Large intestine (tissue), 3 donors: ENCODE measurements around the gene GRK5. TPM values are rescaled to one million over a fixed set of nuclear protein-coding genes. Genes with fewer than 3 reads are reported as not detected.
A peak's percentile ranks its signal among the peaks of the same experiment; 100 is the strongest.

Experiments used
- DNase-seq, 2 donors: peaks; one replicate each; pipeline versions ENCODE4 v3.0.0 to v3.0.0-alpha.2; 2013
- H3K27ac ChIP-seq: one replicate; pipeline ENCODE4 v1.5.1; 2013; ENCODE audit warnings: low read length
- H3K27me3 ChIP-seq: 2 replicates; pipeline ENCODE4 v1.6.1; 2013; ENCODE audit warnings: low read length; ENCODE audit not compliant: control insufficient read depth, insufficient read depth
- H3K36me3 ChIP-seq: 2 replicates; pipeline ENCODE4 v1.6.1; 2013; ENCODE audit warnings: low read length; ENCODE audit not compliant: control insufficient read depth, insufficient read depth
- H3K4me1 ChIP-seq: one replicate; pipeline ENCODE4 v1.6.1; 2013; ENCODE audit warnings: low read length; ENCODE audit not compliant: control insufficient read depth, insufficient read depth
- H3K4me3 ChIP-seq: one replicate; pipeline ENCODE4 v1.5.1; 2013; ENCODE audit warnings: low read length
- H3K9me3 ChIP-seq: one replicate; pipeline ENCODE4 v1.6.1; 2013; ENCODE audit warnings: mild to moderate bottlenecking, low read depth, low read length, moderate library complexity; ENCODE audit not compliant: control insufficient read depth
- WGBS: methylation state at CpG from one replicate; pipeline ENCODE4 v1.1.5; 2013; ENCODE audit warnings: low lambda C conversion rate; ENCODE audit not compliant: insufficient coverage; 5-methylcytosine and 5-hydroxymethylcytosine counted together
- polyA plus RNA-seq: library from polyadenylated mRNA; unstranded; fragments of 120-200 nt; gene quantifications from one replicate; pipeline ENCODE4 v1.2.1, GENCODE V29; 2013

Gene GRK5
- polyA plus RNA-seq, 1 donor, result 38.8 TPM

DNA sequence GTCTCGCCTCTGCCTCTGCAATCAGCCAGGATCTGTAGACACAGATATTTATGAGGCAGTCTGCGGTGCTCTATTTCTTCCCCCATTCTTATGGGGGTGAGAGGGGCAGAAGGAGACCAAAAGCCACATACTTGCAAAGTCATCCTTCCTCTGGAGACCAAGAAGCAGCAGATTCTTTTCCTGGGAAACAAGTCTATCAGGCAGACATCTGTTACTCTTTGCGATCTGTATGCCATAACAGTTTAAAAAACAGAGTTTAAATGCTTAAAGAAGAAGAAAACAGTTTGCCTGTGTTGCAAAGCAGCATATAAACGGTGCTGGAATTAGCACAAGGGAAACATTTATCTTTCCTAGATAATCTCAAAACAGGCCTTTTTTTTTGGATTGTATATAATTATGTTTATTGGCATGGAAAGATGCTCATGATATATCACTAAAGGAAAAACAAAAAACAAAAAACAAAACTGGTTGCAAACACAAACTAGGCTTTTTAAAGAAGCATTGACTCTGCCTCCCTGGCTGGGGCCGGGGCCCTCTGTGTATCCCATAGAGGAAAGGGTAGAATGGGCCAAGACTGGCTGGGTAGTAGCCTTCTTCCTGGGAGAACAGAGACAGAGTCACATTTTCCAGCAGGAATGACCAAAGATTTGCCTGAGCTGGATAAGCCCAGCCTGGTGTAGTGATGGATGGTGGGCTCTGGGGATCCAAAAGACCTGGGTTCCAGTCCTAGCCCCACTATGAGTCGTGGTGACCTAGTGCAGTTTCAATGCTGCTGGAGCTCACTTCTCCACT, 284.8 kb downstream of the GRK5 start:
- no peaks in the 10 kb centered on the region for H3K36me3 ChIP-seq
- H3K27me3 ChIP-seq, result no peaks in the 10 kb centered on the region
- no peak overlapping the region for H3K4me3 ChIP-seq
- 40% methylated on average over 1 of the region's 6 CpGs for WGBS
- H3K4me1 ChIP-seq, result peaks cover 10% of the 10 kb centered on the region
- no peaks in the 10 kb centered on the region for H3K9me3 ChIP-seq
- no peak for DNase-seq
- H3K27ac ChIP-seq, result no peak overlapping the region

DNA sequence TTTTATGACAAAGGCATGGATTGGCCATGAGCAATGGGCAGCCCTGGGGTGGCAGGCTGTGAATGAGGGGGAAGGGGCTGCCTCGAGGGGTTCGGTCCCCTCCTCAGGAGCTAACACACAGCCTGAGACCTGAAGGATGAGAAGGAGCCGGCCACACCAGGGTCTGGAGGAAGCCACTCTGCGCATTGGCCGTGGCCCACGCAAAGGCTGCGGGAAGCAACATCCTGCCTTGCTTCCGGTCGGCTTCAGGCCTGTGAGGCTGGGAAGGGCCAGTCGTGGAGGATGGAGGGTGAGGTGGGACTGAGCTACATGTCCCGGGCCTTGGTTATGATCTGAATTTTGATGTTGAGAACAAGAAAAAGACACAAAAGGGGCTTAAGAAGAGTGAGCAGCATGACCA, 285.8 kb downstream of the GRK5 start:
- Histone ChIP-seq H3K4me1 (peaks cover 10% of the 10 kb centered on the region), H3K36me3 (no peaks in the 10 kb centered on the region), H3K4me3 (no peak overlapping the region), H3K27ac (peak overlapping the region; percentile 8), H3K9me3 (no peaks in the 10 kb centered on the region), H3K27me3 (no peaks in the 10 kb centered on the region)
- no peak for DNase-seq
- WGBS, result no CpG with 5 or more reads among the region's 11 CpGs

DNA sequence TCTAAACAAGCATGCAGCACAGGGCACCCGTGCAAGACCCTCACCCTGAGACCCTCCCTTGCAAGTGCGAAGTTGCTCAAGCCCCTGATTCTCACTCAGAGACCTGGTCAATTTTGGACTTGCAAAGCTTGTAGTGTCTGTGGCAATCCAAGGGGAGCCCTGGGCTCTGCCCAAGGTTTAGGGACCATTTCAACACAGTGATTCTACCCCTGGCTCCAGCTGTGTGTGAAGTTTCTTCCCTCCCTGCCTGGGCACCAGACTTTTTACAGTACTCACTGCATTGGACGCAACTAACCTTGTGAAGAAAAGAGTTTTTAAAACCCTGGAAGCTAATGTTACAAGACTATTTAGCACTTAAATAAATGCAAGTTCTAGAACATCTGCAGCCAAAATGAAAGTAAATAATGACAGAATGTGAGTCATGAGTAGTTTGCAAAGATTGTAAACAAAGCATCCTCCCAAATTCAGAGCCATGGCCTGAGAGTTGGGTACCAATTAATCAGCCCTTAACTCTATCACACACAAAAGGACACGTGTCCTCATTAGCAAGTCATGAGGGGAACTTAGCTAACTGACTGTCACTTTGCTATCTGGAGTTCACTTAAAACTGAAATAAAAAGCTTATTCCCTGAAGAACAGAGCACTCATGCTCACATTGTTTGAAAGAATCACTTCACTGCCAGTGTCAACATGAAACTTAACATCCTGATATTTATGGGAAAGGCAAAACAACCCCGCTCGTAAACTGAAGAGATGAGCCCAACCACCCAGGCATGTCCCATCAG, 287.1 kb downstream of the GRK5 start:
- Histone ChIP-seq H3K4me3 (no peak overlapping the region), H3K27me3 (no peaks in the 10 kb centered on the region), H3K4me1 (peaks cover 10% of the 10 kb centered on the region), H3K27ac (peak overlapping the region; percentile 38), H3K9me3 (peaks cover 3% of the 10 kb centered on the region), H3K36me3 (peaks cover 6% of the 10 kb centered on the region)
- no peak for DNase-seq
- no CpG with 5 or more reads among the region's 6 CpGs for WGBS

DNA sequence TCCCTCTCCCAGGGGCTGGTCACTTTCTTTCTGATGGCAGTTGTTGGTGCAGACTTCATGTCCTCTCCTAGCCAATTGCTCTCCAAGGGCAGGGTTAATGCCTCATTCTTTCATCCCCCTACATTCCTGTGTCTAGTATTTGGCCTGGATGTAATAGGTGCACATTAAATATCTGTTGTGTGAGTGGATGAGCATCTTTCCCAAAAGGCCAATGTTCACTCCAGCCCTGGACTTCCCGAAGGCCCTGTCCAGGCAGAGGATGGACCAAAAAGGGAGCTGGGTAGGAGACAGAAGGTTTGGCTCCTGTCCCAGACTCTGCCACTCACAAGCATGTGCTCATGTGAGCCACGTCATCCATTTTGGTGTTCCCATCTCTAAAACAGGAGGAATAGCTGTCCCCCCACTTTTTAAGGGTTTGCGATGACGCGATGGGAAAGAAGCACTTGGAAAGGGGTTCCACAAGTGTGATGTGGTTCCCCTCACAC, 287.7 kb downstream of the GRK5 start:
- WGBS, result no CpG with 5 or more reads among the region's 5 CpGs
- no peak overlapping the region for H3K27ac ChIP-seq

DNA sequence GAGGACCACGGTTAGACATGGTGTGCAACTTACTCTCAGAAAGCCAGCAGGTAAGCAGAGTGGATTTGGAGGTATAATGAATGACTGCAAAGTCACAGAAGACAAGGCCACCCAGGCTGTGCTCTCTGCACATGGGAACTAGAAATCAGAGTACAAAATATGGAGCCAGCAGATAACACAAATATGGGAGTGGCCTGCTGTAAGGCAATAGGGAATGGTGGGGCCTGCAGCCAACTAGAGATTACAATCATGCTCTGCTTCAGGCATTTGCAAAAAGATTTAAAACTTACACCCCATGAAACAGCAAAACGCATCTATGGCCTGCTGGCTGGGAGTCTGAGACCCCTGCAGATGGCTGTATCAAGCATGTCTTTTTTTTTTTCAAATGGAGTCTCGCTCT, 288.2 kb downstream of the GRK5 start:
- Histone ChIP-seq H3K4me1 (peaks cover 8% of the 10 kb centered on the region), H3K27me3 (peaks cover 3% of the 10 kb centered on the region), H3K4me3 (no peak overlapping the region), H3K36me3 (peaks cover 6% of the 10 kb centered on the region), H3K9me3 (peaks cover 3% of the 10 kb centered on the region), H3K27ac (no peak overlapping the region)
- DNase-seq, result no peak
- no CpG with 5 or more reads among the region's 3 CpGs for WGBS

More for the DNA sequence above, 287.7 kb downstream of the GRK5 start:
- DNase-seq, result no peak
- Histone ChIP-seq H3K36me3 (peaks cover 6% of the 10 kb centered on the region), H3K27me3 (peaks cover 3% of the 10 kb centered on the region), H3K4me3 (no peak overlapping the region), H3K4me1 (peaks cover 8% of the 10 kb centered on the region), H3K9me3 (peaks cover 3% of the 10 kb centered on the region)

DNA sequence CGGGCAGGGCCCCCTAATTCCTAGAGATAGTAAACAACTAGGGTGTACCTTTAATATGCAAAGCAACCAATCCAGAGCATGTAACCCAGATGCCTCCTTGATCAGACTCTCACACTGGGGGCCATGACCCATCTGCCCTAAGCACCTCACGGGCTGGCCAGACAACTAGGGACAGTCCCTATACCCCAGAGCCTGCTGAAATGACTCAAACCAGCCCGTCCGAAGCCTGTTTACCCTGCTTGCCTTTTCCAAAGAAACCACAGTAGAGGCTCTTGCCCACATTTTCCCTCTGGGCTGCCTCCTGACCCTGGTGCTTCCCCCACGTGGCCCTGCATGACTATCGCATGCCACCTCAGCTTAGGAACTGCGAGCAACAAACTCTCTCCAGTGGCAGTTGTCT, 288.9 kb downstream of the GRK5 start:
- Histone ChIP-seq H3K27ac (no peak overlapping the region), H3K4me3 (no peak overlapping the region), H3K9me3 (peaks cover 3% of the 10 kb centered on the region), H3K4me1 (peaks cover 8% of the 10 kb centered on the region), H3K36me3 (peaks cover 6% of the 10 kb centered on the region), H3K27me3 (peaks cover 9% of the 10 kb centered on the region)
- no CpG with 5 or more reads among the region's 7 CpGs for WGBS
- DNase-seq, result no peak

DNA sequence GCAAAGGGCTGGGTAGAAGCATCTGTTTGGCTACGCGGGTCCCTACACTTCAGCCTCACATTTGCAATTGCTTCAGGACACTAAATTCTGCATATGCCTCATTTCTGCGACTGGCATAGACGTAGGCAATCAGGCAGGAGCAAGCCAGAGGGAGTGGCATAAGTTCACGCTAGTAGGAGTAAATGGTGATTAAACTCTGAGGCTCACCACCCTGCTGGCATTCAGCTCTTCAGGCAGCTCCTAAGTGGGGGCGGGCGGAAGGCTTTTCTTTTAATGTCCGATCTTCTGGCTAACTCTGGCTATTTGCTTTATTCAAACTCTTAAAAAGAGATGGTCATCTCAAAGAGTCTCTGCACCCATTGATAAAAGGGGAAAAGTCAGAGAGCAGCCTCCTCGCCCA, 289.9 kb downstream of the GRK5 start:
- Histone ChIP-seq H3K27ac (no peak overlapping the region), H3K4me1 (peaks cover 8% of the 10 kb centered on the region), H3K36me3 (peaks cover 6% of the 10 kb centered on the region), H3K4me3 (no peak overlapping the region), H3K9me3 (peaks cover 3% of the 10 kb centered on the region), H3K27me3 (peaks cover 11% of the 10 kb centered on the region)
- DNase-seq, result no peak
- no CpG with 5 or more reads among the region's 9 CpGs for WGBS

DNA sequence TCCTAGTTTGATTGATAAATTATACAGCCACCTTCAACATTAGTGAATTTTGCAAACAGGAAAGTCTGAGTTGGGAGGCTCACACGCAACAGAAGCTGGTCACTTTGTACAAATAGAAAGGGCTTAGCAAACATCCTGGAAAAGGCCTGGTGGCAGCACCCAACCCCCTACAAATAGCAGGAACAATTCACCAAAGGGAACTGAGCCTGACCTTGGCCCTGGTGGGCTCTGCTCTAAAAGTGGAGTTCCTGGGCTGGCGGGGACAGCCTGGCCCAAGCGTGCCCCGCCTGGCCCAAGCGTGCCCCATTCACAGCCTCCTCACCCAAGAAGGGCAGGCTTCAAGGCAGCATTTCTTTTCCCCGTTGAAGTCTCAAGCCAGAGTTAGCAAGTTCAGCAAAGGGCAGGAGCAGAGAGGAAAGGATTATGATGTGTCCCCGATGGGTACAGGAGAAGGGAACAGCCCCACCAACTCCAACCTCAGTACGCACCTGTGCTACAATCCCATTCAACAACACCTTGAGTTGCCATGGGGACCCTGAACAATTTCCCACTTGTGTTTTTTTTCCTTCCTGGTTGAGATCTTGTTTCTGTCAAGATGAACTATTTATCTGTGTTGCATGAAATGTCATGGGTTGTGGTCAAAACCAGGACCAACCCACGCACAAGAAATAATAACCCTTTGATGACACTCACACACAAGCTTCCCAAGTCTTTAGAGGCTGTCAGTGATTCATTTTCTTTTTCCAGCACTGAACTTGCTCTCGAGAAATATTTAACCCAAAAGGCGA, 291.7 kb downstream of the GRK5 start:
- peaks cover 6% of the 10 kb centered on the region for H3K36me3 ChIP-seq
- H3K9me3 ChIP-seq, result peaks cover 3% of the 10 kb centered on the region
- peaks cover 3% of the 10 kb centered on the region for H3K4me1 ChIP-seq
- no peak overlapping the region for H3K27ac ChIP-seq
- H3K4me3 ChIP-seq, result no peak overlapping the region
- WGBS, result no CpG with 5 or more reads among the region's 11 CpGs
- H3K27me3 ChIP-seq, result peaks cover 13% of the 10 kb centered on the region
- DNase-seq, result no peak

DNA sequence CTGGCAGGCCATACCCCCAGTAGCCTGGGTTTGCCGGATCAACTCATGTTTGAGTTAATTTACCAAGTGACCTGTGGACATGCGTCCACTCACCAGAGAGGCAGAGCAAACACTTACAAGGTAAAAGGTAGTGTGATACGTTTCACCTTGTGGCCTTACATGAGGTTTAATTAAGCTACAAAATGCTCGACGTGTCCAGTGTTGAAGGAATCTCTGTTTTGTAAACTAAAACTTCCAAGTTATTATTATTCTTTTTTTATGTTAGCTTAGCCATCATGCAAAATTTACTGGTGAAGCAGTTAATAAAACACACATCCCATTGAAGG, 292.3 kb downstream of the GRK5 start:
- Histone ChIP-seq H3K4me3 (no peak overlapping the region), H3K9me3 (peaks cover 3% of the 10 kb centered on the region), H3K27ac (no peak overlapping the region), H3K36me3 (peaks cover 6% of the 10 kb centered on the region), H3K4me1 (no peaks in the 10 kb centered on the region), H3K27me3 (peaks cover 13% of the 10 kb centered on the region)
- 30% methylated on average over 2 of the region's 5 CpGs for WGBS
- DNase-seq, result no peak

DNA sequence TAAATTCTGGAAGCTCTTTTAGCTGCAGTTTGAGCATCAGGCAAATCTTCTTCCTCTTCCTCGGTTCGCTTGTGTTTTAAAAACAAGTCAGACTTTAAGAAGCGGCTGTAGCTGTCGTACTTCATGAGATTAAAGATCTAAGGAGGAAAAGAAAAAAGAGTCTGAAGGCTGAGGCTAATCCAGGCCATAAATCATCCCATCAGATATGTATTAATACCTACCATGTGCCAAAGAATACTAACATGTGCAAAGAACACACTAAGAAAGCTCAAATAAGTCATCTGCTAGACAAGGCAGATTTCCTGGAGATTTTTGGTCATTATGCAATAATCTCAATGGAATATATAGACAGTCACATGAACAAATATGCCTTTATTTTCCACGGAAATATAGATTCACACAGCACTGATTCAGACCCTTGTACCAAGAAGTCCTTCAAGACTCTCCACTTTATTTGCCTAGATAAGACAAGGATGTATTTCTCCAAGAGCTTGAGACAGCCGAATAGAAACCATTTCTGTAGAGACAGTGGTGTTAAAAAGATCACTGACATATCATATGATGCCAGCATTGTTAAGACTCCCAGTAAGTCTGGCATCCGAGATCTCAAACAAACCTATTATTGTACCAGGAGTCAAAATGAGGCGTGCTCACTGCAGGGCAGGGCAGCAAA, 292.9 kb downstream of the GRK5 start:
- no CpG with 5 or more reads among the region's 8 CpGs for WGBS
- H3K27ac ChIP-seq, result no peak overlapping the region
- peaks cover 3% of the 10 kb centered on the region for H3K4me1 ChIP-seq

More for the DNA sequence above, 292.9 kb downstream of the GRK5 start:
- H3K36me3 ChIP-seq, result peaks cover 6% of the 10 kb centered on the region
- DNase-seq, result no peak
- H3K9me3 ChIP-seq, result peaks cover 3% of the 10 kb centered on the region
- H3K4me3 ChIP-seq, result no peak overlapping the region
- peaks cover 13% of the 10 kb centered on the region for H3K27me3 ChIP-seq
